ENCODE data around the gene ZDHHC17.

The ZDHHC17 gene

DNA sequence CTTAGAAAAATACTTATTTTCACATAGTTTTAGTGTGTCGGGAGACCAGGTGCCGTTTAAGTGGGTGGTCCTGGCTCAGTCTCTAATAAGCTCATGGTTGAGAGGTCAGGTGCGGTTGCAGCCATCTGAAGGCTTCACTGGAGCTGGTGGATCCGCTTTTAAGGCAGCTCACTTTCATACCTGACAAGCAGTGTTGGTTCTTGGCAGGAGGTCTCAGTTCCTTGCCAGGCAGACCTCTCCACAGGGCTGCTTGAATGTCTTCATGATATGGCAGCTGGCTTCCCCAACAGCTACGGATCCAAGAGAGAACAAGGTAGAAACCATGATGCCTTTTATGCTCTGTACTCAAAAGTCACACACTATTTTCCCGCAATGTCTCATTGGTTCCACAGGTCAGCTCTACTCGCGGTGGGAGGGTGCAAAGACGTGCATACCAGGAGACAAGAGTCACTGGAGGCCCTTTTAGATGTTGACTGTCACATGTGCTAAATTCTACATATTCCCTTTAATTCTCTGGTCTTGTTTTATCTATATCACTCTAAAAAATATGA is 8.0 kb upstream of the ZDHHC17 start:
- Histone ChIP-seq H3K4me2 (ENCODE audit: low read depth, low read length, poor library complexity, severe bottlenecking) (no peak overlapping the region), H3K79me2 (ENCODE audit: insufficient read depth, low read length) (no peaks in the 10 kb centered on the region), H3K27me3 (ENCODE audit: insufficient read depth, low read length, poor library complexity, severe bottlenecking) (no peaks in the 10 kb centered on the region), H3K9me2 (replicated peaks; ENCODE audit: low read depth, low read length) (no peaks in the 10 kb centered on the region), H3K4me3 (ENCODE audit: low read length, poor library complexity, severe bottlenecking) (no peak overlapping the region), H3K4me1 (ENCODE audit: insufficient read depth, low read length, poor library complexity, severe bottlenecking) (no peaks in the 10 kb centered on the region), H2AFZ (ENCODE audit: low read length) (no peak overlapping the region), H3K9ac (ENCODE audit: low read depth, low read length, poor library complexity, severe bottlenecking) (no peak overlapping the region), H3F3A (ENCODE audit: low read depth) (no peaks in the 10 kb centered on the region), H3K36me3 (ENCODE audit: insufficient read depth, low read length) (no peaks in the 10 kb centered on the region), H4K20me1 (ENCODE audit: insufficient read depth, low read length, poor library complexity, severe bottlenecking) (no peaks in the 10 kb centered on the region), H3K9me3 (ENCODE audit: insufficient read depth, low read depth, low read length) (no peaks in the 10 kb centered on the region)
- TF ChIP-seq CTCF (conservative IDR thresholded peaks at IDR 0.05; ENCODE audit: low read length) = no peak
- no peak for TF ChIP-seq EZH2phosphoT487 (IDR thresholded peaks at IDR 0.05; ENCODE audit: borderline replicate concordance)

- H3K27me3 ChIP-seq (ENCODE audit: insufficient read depth, low read length, poor library complexity, severe bottlenecking) = no peaks in the 10 kb centered on the region
- H3K36me3 ChIP-seq (ENCODE audit: insufficient read depth, low read length) = no peaks in the 10 kb centered on the region
- H3K9me3 ChIP-seq (ENCODE audit: insufficient read depth, low read depth, low read length) = no peaks in the 10 kb centered on the region
- no peak overlapping the region for H3K4me3 ChIP-seq (ENCODE audit: low read length, poor library complexity, severe bottlenecking)
- H3K9ac ChIP-seq (ENCODE audit: low read depth, low read length, poor library complexity, severe bottlenecking) = no peak overlapping the region
- no peaks in the 10 kb centered on the region for H3K9me2 ChIP-seq (replicated peaks; ENCODE audit: low read depth, low read length)
- peaks cover 2% of the 10 kb centered on the region for H3K4me1 ChIP-seq (ENCODE audit: insufficient read depth, low read length, poor library complexity, severe bottlenecking)
- no peaks in the 10 kb centered on the region for H4K20me1 ChIP-seq (ENCODE audit: insufficient read depth, low read length, poor library complexity, severe bottlenecking)
- no peak overlapping the region for H2AFZ ChIP-seq (ENCODE audit: low read length)
- TF ChIP-seq CTCF (conservative IDR thresholded peaks at IDR 0.05; ENCODE audit: low read length) = no peak
- no peak for TF ChIP-seq EZH2phosphoT487 (IDR thresholded peaks at IDR 0.05; ENCODE audit: borderline replicate concordance)
- H3K4me2 ChIP-seq (ENCODE audit: low read depth, low read length, poor library complexity, severe bottlenecking) = no peak overlapping the region
- H3F3A ChIP-seq (ENCODE audit: low read depth) = no peaks in the 10 kb centered on the region
- no peaks in the 10 kb centered on the region for H3K79me2 ChIP-seq (ENCODE audit: insufficient read depth, low read length)
Measured at GRCh38 chr12:76757694-76758093, 6.2 kb upstream of the ZDHHC17 start.

GRCh38 chr12:76762601-76762980 is 1.3 kb upstream of the ZDHHC17 start:
- Histone ChIP-seq H3K79me2 (ENCODE audit: insufficient read depth, low read length) (peaks cover 33% of the 10 kb centered on the region), H3F3A (ENCODE audit: low read depth) (no peaks in the 10 kb centered on the region), H2AFZ (ENCODE audit: low read length) (no peak overlapping the region), H4K20me1 (ENCODE audit: insufficient read depth, low read length, poor library complexity, severe bottlenecking) (peaks cover 3% of the 10 kb centered on the region), H3K36me3 (ENCODE audit: insufficient read depth, low read length) (no peaks in the 10 kb centered on the region), H3K4me2 (ENCODE audit: low read depth, low read length, poor library complexity, severe bottlenecking) (peak overlapping the region; percentile 62), H3K9me3 (ENCODE audit: insufficient read depth, low read depth, low read length) (no peaks in the 10 kb centered on the region), H3K4me1 (ENCODE audit: insufficient read depth, low read length, poor library complexity, severe bottlenecking) (peaks cover 26% of the 10 kb centered on the region), H3K9ac (ENCODE audit: low read depth, low read length, poor library complexity, severe bottlenecking) (no peak overlapping the region), H3K9me2 (replicated peaks; ENCODE audit: low read depth, low read length) (no peaks in the 10 kb centered on the region), H3K4me3 (ENCODE audit: low read length, poor library complexity, severe bottlenecking) (peak overlapping the region; percentile 92), H3K27me3 (ENCODE audit: insufficient read depth, low read length, poor library complexity, severe bottlenecking) (no peaks in the 10 kb centered on the region)
- TF ChIP-seq CTCF (conservative IDR thresholded peaks at IDR 0.05; ENCODE audit: low read length) = no peak
- TF ChIP-seq EZH2phosphoT487 (IDR thresholded peaks at IDR 0.05; ENCODE audit: borderline replicate concordance) = no peak
